NCI-H1694 (cell line): ENCODE measurements around the gene APC2.

Source experiments
- DNase-seq: peaks from one replicate; lab custom pipeline; 2025; lab: John Stamatoyannopoulos, UW

Gene APC2

GRCh38 chr19:1449467-1450442 lies at the start of gene APC2:
Gene APC2 (plus strand): TSS chr19:1450121. CDS start chr19:1453002, 2,881 bp downstream.
- DNase-seq: no peak

- peak; percentile 52 for DNase-seq
Measured at GRCh38 chr19:1400281-1401137, 49.4 kb upstream of the APC2 start.

GRCh38 chr19:1401138-1401888 lies 48.6 kb upstream of the APC2 start, which contains the start of gene GAMT:
Gene GAMT (minus strand): TSS chr19:1401542. CDS start chr19:1401476, 66 bp downstream.
- no peak for DNase-seq

DNA sequence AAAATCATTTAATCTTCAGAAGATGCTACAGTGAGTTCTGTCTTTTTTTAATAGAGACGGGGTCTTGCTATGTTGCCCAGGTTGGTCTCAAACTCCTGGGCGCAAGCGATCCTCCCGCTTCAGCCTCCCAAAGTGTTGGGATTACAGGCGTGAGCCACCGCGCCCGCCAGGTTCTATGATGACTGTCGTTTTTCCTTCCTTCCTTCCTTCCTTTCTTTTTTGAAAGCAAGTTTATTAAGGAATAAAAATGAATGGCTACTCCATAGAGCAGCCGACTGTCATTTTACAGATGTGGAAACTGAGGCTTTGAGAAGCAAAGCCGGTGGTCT lies 48.1 kb upstream of the APC2 start:
- DNase-seq: no peak

GRCh38 chr19:1402411-1403070 lies 47.4 kb upstream of the APC2 start:
- no peak for DNase-seq

GRCh38 chr19:1406774-1407527 lies 43.0 kb upstream of the APC2 start:
- DNase-seq: peak; percentile 87

- DNase-seq: no peak
Measured at GRCh38 chr19:1407528-1408299, 42.2 kb upstream of the APC2 start, which contains the start of gene DAZAP1. Gene DAZAP1 (plus strand): TSS chr19:1407586. CDS start chr19:1407774, 188 bp downstream.

DNA sequence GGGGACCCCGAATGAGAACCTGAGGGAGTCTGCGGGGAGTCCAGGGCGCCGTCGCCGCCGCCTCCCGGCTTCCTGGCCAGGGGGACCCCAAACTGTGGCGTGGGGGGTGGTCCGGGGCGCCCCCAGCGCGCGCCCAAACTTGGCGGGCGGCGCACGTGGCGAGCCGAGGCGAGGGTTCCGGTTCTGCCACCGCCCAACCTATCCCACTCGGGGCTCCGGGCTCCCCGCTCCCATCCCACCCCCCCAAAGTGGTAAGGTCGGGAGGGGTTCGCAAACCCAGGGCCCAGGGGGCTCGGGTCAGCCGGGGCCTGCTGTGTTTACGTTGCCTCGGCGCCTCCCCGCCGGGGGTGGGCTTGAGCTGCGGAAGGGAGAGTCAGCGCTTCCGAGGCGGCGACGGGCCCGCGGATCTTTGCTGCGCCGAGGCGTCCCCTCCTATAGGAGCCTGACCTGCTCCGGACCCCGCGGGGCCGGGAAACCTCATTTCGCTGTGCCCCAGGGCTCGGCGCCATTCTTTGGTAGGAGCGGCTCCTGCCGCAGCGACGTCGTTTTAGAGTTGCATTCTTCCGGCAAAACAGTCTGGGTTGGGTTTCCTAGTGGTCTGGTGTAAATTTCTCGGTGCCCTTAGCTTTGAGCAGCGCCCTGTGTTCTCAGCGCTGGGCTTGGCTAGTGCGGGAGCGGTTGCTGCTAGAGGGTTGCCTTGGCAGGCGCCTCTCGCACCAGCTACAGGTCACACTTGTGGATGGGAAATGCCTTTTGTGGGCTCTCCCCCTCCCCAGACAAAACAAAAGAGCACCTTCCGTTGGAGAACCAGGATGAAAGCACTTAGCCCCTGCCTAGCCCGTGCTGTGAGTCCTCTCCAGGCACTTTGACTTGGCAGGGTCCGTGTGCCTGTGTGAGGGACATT lies 41.4 kb upstream of the APC2 start:
- no peak for DNase-seq

GRCh38 chr19:1409204-1410005 lies 40.5 kb upstream of the APC2 start:
- no peak for DNase-seq

DNA sequence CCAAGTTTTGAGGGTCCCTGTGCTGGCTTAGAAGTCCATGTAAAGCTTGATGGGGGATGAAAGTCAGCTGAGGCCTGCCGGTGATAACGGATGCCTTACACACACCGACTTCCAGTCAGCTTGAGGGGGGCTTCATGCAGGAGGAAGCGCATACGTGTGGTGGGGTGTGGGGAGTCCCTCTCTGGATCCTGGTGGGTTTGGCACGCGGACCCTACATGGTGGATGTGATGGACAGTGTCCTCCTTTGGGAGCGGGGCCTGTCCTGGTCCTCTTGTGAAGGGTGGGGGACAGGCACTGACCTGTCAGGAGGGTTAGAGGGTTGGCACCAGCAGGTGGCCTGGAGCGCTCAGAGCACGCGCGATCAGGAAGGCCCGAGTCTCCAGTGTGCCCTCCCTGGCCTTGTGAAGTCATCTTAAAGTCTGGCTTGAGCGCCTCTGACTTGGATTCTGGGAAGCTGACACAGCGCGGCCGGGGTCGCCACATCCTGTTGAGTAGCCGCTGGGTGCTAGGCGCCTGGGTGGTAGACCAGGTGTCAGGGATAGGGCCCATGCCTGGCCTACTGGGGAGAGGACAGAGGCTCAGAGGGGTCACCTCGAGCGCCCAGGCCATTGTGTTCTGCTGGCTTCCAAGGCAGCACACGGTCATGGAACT lies 39.7 kb upstream of the APC2 start:
- DNase-seq: no peak

GRCh38 chr19:1410789-1411188 lies 39.1 kb upstream of the APC2 start:
- no peak for DNase-seq

- peak; percentile 79 for DNase-seq
Measured at GRCh38 chr19:1411255-1412191, 38.4 kb upstream of the APC2 start.

GRCh38 chr19:1412323-1412923 lies 37.5 kb upstream of the APC2 start:
- DNase-seq: no peak

GRCh38 chr19:1412995-1413800 lies 36.7 kb upstream of the APC2 start:
- no peak for DNase-seq
